Mucosa of rectum (tissue), 2 donors: Measurements from ENCODE around the gene RAP1A.
A peak's percentile ranks its signal among the peaks of the same experiment; 100 is the strongest.

Experiments used
- H3K27ac ChIP-seq, 2 donors: one replicate each; pipeline ENCODE4 v1.7.0; 2013; ENCODE audit warnings: inconsistent platforms in 2 of 2, low read depth in 2 of 2, low read length in 2 of 2
- H3K27me3 ChIP-seq, 2 donors: one replicate each; pipeline ENCODE4 v1.7.0; 2013; ENCODE audit warnings: low read length in 2 of 2; ENCODE audit not compliant: control insufficient read depth in 2 of 2, insufficient read depth in 2 of 2
- H3K36me3 ChIP-seq, 2 donors: one replicate each; pipeline ENCODE4 v1.7.0; 2013; ENCODE audit warnings: low read length in 2 of 2; ENCODE audit not compliant: control insufficient read depth in 2 of 2, insufficient read depth in 2 of 2
- H3K4me1 ChIP-seq, 2 donors: one replicate each; pipeline ENCODE4 v1.7.0; 2013; ENCODE audit warnings: low read length in 2 of 2, mild to moderate bottlenecking in 1 of 2; ENCODE audit not compliant: control insufficient read depth in 2 of 2, insufficient read depth in 2 of 2
- H3K4me3 ChIP-seq, 2 donors: one replicate each; pipeline ENCODE4 v1.7.0; 2013; ENCODE audit warnings: low read length in 2 of 2
- H3K9ac ChIP-seq, 2 donors: one replicate each; pipeline ENCODE4 v1.7.0; 2013; ENCODE audit warnings: low read length in 2 of 2, low read depth in 1 of 2, mild to moderate bottlenecking in 1 of 2
- H3K9me3 ChIP-seq, 2 donors: one replicate each; pipeline ENCODE4 v1.7.0; 2013; ENCODE audit warnings: low read length in 2 of 2; ENCODE audit not compliant: control insufficient read depth in 2 of 2
- donor health status: healthy.
- donor health status: Normal muscosa, but diverticular disease.

RAP1A gene

DNA sequence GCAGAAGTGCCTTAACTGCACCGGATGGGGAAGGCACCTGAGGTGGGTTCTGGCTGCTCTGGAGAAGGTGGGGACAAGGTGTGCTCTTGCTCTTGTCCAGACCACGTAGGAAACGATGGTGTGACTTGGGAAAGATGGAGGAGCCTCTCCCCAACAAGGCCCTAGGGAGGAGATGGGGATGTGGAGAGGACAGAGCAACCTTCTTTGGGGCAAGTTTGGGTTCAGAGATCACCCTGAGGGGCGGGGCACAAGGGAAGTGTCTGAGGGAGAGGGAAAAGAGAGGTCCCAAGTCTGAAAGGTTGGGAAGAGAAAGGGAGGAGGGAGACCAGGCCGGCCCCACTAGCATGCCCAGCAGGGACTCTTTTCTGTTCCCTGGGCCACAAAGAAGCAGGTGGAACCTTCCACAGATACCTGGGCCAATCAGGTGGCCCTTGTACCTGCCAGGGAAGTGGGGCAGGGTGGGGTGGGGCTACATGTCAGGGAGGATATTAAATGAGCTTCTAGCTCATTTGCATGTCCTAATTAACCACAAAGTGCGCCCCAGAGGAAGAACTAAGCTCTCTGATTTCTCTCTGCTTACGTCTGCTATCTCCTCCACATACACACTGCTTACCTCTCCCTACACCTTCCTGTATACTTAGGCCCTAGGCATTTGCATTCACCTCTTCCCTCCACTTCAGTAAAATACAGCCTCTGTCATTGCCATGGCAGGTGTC, 103.7 kb downstream of the RAP1A start:
- Histone ChIP-seq H3K36me3 (peaks cover 0 to 3% of the 10 kb centered on the region in 2 donors), H3K27ac (no peak overlapping the region), H3K27me3 (no peaks in the 10 kb centered on the region), H3K9me3 (no peaks in the 10 kb centered on the region), H3K9ac (no peak overlapping the region), H3K4me3 (no peak overlapping the region), H3K4me1 (peaks cover 3 to 6% of the 10 kb centered on the region in 2 donors)

DNA sequence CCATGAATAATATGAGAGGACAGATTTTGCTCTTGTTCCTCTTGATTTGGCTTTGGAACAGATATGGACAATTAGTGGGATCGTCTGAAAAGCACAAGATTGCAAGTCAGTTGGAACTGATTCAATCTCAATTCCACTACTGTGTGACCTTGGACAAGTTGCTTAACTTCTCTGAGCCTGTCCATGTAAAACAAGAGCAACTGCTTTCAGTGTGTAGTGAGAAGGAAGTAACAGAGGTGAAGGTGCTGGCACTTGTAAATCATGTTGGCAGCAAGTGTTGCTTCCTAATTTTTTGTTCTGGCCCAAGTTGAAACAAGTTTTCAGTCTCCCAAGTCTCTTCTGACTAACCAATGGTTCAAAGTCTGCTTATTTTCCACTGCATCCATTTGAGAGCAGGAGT, 104.3 kb downstream of the RAP1A start:
- Histone ChIP-seq H3K9ac (no peak overlapping the region), H3K27me3 (no peaks in the 10 kb centered on the region), H3K36me3 (peaks cover 0 to 3% of the 10 kb centered on the region in 2 donors), H3K4me1 (peaks cover 3 to 6% of the 10 kb centered on the region in 2 donors), H3K27ac (no peak overlapping the region), H3K4me3 (no peak overlapping the region), H3K9me3 (no peaks in the 10 kb centered on the region)

DNA sequence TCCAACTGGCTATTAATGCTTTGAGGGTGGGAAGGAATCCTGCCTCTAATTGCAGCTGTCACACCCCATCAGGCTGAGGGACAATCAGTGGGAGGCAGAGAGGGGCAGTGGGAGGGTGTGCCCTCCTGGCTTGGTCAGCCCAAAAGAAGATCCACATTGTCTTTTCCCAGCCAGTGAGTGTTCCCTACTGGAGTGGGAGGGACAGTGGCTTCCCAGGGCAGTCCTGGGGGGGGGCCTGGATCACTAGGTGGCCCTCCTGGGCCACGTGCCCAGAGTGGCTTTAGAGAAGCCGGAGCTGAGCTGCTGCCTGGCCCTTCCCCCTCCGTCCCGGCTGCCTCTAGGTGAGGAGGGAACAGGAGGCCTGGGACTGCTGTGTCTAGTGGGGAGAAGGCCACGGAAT, 105.6 kb downstream of the RAP1A start:
- peaks cover 0 to 3% of the 10 kb centered on the region in 2 donors for H3K36me3 ChIP-seq
- no peak overlapping the region for H3K4me3 ChIP-seq
- H3K9me3 ChIP-seq, result no peaks in the 10 kb centered on the region
- peaks cover 3 to 6% of the 10 kb centered on the region in 2 donors for H3K4me1 ChIP-seq
- no peaks in the 10 kb centered on the region for H3K27me3 ChIP-seq
- H3K27ac ChIP-seq, result no peak overlapping the region
- no peak overlapping the region for H3K9ac ChIP-seq

DNA sequence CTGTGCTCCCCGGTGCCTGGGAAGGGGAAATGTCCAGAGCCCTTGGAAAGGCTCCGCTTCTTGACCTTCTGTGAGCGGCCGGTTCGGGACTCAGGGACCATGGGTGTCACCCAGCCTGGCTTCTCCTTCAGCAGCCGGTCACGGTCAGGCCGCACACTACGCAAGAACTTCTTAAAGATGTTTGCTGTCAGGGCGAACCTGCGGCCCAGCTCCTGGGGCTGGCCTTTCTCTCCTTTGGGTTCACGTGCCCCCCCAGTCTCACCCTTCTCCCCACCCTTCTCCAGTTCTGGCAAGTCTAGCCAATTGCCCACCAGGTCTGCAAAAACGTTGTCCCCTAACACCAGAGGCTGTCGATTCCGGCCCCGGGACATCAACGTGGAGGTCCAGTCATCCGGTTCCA, 107.5 kb downstream of the RAP1A start:
- Histone ChIP-seq H3K36me3 (peaks cover 0 to 3% of the 10 kb centered on the region in 2 donors), H3K9ac (no peak overlapping the region), H3K9me3 (no peaks in the 10 kb centered on the region), H3K4me3 (no peak overlapping the region), H3K27ac (no peak overlapping the region), H3K4me1 (peaks cover 0 to 6% of the 10 kb centered on the region in 2 donors), H3K27me3 (no peaks in the 10 kb centered on the region)

DNA sequence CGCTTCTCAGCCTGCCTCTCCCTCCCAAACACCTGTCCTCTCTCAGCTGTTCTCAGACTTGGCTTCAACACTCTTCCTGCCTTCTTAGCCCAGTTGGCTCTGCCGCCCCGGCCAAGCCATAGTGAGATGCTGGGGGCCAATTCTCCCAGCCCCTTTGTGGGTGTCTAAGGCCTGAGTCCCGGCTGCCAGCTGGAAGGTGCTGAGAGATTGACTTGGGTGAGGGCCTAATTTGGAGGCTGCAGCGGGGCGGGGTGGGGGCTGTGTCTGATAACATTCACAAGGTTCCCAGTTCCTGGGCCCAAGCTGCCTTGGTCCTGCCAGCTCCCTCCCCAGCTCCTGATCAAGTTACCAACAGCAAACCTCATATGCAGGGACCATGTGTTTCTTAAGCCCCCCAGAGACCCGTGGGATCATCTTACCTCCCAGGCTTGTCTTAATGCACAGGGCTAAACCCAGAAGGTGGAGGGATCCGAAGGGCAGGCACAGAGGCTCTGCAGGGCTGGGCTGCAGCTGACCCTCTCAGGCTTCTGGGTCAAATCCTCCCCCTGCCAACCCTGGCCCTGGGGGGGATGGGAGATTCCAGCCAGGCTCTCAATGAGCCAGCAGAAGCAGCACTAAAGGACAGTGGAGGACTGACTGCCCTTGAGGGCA, 109.8 kb downstream of the RAP1A start:
- Histone ChIP-seq H3K4me3 (no peak overlapping the region), H3K9me3 (no peaks in the 10 kb centered on the region), H3K9ac (no peak overlapping the region), H3K27ac (no peak overlapping the region), H3K36me3 (peaks cover 0 to 3% of the 10 kb centered on the region in 2 donors), H3K4me1 (peaks cover 6 to 7% of the 10 kb centered on the region in 2 donors), H3K27me3 (no peaks in the 10 kb centered on the region)

DNA sequence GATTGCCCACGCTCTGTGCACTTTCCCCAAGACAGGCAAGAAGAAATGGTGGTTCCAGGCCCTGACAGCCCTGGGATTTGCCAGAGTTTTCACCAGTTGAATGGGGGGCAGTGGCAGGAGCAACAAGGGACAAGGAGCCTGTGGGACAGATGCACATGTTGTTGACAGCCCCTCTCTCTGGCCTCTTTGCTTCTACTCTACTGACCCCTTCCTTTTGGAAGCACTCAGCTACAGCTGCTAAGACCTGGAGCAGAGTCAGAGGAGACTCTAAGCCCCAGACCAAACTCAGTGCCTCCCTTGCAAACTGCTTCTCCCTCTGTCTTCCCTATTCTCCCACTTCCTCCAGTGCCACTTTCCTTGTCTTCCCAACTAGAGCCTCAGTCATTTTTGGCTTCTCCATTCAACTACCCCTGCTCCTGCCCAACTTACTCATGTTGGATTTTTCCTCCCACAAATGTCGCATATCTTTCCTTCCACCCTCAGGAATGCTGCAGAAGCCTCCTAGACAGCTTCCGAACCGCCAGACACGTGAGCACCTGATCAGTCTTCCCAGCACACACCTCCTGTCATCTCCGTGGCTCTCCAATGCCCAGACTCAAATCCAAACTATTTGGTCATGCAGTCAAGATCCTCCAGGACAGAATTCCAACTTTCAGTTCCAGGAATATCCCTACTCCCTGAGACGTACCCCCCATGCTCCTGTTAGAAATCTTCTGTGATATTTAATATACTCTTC, 110.5 kb downstream of the RAP1A start:
- peaks cover 0 to 3% of the 10 kb centered on the region in 2 donors for H3K36me3 ChIP-seq

DNA sequence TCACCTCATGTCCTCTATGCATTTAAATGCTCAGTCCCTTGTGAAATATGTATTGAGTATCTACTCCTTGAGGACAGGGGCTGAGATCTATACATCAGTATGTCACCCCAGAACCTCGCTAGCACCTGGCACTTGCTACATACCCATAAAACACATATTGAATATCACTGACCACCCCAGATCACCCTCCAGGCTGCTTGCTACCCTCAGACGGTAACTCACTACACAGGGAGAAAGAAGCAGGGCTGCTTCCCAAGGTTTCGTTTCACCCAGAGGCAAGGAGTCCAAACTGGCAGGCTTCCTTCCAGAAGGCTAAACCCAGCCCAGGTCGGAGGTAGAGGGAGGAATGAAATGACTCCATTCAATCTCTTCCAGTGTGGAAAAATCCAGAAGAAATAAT, 111.1 kb downstream of the RAP1A start:
- Histone ChIP-seq H3K4me3 (no peak overlapping the region), H3K9ac (no peak overlapping the region), H3K4me1 (peaks cover 6 to 7% of the 10 kb centered on the region in 2 donors), H3K9me3 (no peaks in the 10 kb centered on the region), H3K27ac (no peak overlapping the region), H3K36me3 (peaks cover 0 to 3% of the 10 kb centered on the region in 2 donors), H3K27me3 (no peaks in the 10 kb centered on the region)

More for the DNA sequence above, 110.5 kb downstream of the RAP1A start:
- peaks cover 6 to 7% of the 10 kb centered on the region in 2 donors for H3K4me1 ChIP-seq
- no peak overlapping the region for H3K9ac ChIP-seq
- no peak overlapping the region for H3K27ac ChIP-seq
- H3K9me3 ChIP-seq, result no peaks in the 10 kb centered on the region
- no peak overlapping the region for H3K4me3 ChIP-seq
- H3K27me3 ChIP-seq, result no peaks in the 10 kb centered on the region

DNA sequence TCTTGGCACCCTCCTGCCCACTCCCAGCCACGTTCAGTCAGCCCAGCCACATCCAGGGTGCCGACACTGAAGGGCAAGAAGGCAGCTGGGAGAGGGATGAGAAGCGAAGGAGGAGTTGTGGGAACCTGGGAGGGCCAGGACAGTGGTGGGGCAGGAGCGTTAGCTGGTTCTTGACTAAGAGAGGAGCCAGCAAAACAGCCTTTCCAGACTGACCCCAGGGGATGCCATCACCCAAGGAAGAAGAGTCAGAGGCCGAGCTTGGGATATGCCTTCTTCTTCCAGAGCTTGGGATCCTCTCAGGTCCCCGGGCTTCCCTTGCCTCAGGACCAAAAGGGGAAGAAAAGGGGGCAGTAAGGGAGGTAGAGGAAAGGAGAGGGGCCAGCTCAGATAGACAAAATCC, 112.4 kb downstream of the RAP1A start:
- Histone ChIP-seq H3K4me1 (peaks cover 7 to 9% of the 10 kb centered on the region in 2 donors), H3K9ac (no peak overlapping the region), H3K9me3 (no peaks in the 10 kb centered on the region), H3K27me3 (no peaks in the 10 kb centered on the region), H3K4me3 (no peak overlapping the region), H3K36me3 (peaks cover 0 to 3% of the 10 kb centered on the region in 2 donors), H3K27ac (no peak overlapping the region)

DNA sequence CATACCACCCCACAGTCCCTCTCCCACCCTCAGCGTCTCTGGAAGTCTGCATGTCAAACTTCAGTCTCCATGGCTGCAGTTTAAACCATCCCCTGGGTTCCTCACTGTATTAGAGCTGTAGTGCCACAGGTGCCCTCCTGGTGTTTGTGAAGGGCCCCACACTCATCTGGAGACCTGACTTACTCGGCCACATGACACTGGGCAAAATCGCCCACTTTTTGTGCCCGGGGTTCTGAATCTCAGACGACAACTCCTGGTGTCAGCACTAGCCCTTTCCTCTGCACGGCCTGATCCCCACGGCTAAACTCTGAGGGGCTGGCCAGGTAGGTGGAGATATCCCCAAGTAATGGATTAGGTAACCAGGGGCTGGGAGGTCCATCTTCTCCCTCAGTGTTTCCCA, 113.1 kb downstream of the RAP1A start:
- Histone ChIP-seq H3K9ac (no peak overlapping the region), H3K9me3 (no peaks in the 10 kb centered on the region), H3K4me1 (peaks cover 8 to 11% of the 10 kb centered on the region in 2 donors), H3K27me3 (peaks cover 0 to 2% of the 10 kb centered on the region in 2 donors), H3K27ac (peak overlapping the region in 1 of 2 donors; percentile 11), H3K4me3 (no peak overlapping the region), H3K36me3 (no peaks in the 10 kb centered on the region)
